ENCODE results near the gene TUBA4A.

TUBA4A gene

DNA sequence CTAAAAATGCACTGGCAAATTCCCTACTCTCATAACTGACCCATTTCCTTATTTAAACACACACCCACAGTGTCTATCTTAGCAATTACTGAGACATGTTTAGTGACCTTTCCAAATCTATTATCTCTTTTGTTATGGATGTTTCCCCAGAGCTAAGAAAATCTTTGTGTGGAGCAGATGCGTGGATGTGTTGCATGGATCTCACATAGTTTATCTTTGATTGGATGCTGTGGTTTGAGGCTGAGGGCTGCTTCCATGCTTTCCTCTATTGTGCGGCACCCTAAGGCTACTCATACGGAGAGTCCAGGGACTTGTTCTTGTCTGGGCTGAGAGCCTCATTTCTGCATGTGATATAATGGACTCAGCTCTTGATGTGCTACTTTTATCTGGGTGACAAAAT is 19.4 kb downstream of the TUBA4A start:
- DNase-seq (ENCODE audit: low read depth in 2 of 2) = no peak

DNA sequence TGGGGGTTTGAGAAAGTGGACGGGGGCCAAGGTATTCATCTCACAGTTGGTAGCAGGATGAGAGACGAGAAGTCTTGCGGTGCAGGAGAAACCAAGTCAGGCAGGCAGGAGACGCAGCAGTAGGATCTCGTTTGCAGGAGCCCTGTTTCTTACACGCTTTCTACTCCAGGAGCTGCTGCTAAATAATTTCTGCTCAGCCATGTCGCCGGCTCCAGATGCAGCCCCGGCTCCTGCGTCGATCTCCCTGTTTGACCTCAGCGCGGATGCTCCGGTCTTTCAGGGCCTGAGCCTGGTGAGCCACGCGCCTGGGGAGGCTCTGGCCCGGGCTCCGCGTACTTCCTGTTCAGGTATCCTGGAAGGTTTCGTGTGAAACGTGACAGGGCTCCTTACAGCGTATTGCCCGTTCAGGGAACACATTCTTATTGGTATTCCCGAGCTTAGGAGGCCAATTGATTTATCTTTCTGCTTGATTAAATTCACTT is 23.6 kb downstream of the TUBA4A start:
- no peak for DNase-seq (ENCODE audit: low read depth in 2 of 2)

DNA sequence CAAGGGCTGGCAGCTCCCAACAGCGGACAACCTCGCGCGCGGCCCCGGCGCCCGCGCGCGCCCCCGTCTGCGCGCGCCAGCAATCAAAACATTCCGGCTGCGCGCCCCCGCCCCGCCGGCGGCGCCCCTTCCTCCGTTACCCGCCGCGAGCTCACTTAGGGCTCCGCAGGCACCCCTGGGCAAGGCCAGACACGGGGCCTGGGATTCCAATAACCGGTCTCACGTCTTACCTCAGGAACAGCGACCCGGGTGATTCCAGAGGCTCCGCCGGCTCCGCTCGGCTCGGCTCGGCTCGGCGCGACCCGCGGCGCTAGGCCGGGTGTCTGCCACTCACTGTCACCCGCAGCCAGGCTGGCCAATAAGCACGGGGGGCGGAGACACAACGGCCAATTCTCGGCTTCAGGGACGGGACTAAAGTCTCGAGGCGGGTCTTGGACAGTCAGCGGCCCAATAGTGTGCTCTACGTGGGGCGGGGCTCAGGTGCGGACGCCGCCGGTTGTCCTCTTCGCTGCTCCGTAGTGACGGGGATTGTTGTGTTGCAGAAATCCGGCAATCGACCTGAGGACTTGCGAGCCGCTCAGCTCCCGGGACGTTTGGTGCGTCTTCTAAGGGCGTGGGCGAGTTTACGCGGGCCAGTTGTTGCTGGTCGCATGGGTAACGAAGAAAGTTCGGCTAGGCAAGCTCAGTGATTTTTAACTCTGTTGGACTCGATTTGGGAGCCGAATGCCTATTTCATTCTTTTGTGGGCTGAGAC is 24.2 kb downstream of the TUBA4A start, which contains the start of the genes ANKZF1 and ATG9A:
ANKZF1 (plus strand) TSS at position 502 of the 754 bp plus-strand sequence. CDS start 452 bp downstream, outside the sequence.
ATG9A (minus strand) TSS at position 332 of the 754 bp plus-strand sequence. CDS start 1,612 bp downstream, outside the sequence.
- peak; percentile 96 to 97 for DNase-seq (ENCODE audit: low read depth in 2 of 2)

DNA sequence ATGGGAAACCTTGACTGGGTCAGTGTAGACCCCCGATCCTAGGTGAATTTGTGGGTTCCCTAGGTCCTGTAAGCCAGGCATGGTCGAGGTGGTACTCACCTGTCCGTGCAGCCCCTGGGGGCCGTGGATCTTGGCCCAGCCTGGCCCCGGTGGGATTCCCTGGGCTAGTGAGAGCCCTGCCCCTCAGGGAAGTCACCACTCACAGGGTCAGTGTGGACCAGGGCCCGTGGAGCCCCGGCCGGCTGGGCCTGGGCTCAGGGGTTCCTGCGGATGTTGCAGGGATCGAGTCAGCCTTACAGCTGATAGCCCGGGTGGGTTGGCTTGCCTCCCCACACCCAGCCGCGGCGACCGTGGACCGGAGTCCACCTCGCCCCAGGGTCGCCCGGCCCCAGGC is 24.8 kb downstream of the TUBA4A start:
- no peak for DNase-seq (ENCODE audit: low read depth in 2 of 2)

DNA sequence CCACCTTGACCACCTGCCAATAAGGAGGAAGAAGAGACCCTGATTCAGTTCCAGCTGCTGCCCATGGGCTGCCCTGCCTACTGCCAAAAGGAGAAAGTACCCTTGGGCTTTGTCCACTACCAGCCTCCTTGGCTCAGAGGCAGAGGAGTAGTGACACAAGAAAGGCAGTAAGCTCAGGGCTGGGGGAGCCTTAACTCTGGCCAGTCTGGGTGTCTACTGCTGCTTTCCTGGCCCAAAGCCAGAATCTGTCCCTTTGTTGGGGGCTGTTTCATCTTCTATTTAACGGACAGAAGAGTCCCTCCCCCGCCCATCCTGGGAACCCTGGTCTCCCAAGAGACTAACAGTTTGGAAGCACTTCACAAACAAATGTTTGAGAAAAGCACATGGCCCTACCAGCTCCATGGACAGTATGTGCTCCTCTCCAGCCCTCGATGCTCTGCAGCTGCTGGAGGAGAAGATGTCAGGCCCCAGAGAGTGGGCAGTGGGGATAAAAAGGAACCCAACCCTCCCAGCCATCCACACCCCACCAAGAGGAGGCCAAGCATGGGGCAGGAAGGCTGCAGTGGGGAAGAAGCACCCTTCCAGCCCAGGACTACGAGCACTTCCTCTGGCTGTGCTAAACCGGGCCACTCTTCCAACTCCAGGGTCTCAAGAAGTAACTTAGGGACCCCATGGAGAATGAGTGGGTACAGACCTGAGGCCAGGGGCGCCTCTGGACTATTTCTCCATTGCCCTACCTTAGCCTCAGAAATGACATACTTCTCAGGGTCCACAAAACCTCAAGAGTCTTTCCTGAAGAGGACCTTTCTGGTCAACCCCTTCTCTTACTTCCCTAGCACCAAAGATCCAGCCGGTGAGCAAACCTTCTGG is 25.4 kb downstream of the TUBA4A start:
- DNase-seq (ENCODE audit: low read depth in 2 of 2) = no peak

DNA sequence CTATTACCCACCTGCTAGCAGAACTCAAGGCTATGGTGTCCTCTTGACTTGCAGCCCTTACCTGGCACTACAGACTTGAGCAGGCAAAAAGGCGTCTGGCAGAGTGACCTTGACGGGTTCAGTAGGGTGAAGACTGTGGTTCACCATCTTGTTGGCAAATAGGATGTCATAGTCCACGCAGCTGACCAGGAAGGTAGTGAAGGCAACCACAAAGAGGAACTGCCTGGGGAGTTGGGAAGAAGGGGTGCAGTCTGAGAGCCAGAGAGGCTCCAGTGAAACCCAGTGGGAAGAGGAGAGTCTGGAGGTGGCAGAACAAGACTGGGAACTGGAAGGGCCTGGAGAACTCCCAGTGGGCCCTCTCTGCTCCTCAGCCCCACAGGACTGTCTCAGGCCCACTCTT is 28.4 kb downstream of the TUBA4A start:
- no peak for DNase-seq (ENCODE audit: low read depth in 2 of 2)

DNA sequence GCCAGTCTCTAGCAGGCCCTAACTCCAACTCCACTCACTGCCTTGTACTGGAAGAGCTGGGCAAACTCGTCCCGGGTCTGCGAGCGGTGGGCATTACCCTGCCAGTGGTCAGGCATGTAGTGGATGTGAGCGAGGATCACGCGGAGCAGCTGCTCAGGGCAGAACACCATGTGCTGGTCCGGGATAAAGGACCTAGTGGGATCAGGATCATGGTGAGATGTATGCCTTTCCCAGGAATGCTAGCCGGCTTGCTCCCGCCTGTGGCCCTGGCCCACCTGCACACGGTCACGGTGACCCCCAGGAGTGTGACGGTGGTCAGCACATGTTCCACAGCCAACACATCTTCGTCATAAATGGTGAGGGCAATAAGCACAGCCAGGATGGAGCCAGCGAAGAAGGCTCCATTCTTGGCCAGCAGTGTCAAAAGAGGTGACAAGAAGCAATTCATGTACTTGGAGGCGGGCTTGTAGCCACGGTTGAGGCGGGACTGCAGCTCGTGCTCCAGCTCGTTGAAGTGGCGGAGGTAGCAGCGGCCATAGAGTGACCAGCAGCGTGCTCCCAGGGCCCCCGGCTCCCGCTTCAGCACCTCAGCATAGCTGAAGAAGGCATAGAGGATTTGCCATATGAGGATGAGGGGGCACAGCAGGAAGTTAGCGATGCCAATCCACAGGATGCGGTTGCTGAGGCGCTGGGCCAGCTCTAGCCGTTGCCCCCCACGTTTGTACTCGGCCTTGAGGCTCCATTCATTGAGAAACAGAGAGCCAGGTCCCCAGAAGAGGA is 29.7 kb downstream of the TUBA4A start:
- DNase-seq (ENCODE audit: low read depth in 2 of 2) = no peak

DNA sequence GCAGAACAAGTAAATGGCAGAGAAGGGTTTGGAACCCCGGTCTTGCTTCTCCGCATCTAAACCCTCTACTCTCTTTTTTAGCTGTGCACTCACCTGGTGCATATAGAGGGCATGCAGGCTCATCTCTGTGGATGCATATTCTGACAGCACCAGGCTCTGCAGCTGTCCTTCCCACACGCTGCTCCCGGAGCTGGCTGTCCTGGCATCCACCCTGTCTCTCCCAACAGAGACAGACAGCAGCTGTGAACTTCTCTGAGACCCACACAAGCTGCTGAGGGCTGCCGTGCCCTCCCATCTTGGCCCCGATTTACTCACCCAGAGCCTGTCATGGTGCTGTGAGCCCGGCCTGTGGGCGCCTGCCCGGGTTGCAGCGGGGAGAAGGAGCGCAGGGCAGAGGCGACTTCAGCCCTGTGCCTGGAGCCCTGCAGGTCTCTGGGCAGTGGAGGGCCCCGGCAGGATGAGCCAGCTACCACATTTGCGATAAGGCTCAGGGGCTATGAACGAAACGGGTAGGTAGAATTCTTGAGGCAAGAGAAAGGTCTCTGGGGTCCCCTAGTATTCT is 31.7 kb downstream of the TUBA4A start:
- DNase-seq (ENCODE audit: low read depth in 2 of 2) = no peak

DNA sequence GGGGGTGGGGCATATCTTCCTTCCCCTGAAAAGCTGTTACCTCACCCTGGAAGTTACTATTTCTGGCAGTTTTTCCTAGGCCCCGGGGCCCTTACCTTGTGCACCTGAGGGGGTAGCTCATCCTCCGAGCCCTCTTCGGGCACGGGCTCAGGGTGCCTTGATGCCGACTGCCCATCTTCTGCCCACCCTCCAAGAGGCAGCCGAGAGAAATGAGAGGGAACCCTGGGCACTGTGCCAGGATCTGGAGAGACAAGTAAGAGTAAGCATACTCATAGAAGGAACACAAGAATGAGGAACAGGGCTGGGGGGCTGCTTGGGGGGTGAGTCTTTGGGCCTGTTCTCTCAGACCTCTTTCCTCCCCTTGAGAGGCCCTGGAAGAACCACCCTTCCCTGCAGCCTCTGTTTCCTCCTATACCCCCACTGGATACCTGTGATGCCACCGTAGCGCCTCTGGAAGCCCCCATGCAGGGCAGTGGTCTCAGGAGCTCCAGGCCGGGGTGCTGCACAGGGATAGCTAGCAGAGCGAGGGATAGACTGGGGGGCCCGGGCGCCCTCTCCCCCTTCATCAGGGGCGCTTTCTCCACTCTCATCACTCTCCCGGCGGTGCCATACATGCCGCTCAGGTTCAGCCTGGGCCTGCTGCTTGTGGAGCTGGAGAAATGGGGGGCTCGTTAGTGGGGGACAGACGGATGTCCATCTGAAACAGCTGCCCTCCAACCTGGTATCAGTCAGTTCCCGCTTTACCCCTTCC is 32.9 kb downstream of the TUBA4A start:
- no peak for DNase-seq (ENCODE audit: low read depth in 2 of 2)

DNA sequence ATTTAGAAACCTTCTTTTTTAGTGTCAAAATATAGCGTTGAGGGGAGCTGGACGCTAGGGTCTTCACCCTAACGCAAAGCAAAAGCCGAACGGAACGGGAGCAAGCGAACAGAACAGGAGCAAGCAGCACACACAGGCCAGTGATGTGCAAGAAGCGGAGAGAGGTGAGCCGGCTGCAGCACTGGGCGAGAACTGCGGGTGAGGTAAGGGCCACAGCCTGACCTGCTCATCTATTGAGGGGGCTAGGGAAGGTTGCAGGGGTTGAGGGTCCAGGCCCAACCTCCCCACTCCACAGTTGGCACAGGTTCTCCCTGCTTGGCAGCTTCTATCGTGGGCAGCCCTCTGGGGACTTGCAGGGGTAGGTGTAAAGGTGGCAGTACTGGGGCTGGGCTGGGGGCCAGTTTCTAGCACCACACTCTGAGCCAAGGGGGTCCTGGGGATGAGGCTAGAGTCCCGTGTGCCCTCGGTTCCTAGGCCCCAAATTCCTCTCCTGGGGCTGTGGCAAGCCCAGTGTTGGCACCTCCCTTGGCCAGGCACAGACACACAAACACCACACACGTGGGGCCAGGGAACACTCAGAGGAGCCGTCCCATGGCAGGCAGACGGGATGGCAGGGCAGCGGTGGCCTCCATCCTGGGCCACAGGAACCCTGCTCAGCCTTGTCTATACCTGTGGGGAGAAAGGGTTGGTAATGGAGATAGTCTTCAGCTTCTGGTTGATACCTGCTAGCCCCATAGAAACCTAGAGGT is 33.8 kb downstream of the TUBA4A start:
- DNase-seq (ENCODE audit: low read depth in 2 of 2) = no peak

DNA sequence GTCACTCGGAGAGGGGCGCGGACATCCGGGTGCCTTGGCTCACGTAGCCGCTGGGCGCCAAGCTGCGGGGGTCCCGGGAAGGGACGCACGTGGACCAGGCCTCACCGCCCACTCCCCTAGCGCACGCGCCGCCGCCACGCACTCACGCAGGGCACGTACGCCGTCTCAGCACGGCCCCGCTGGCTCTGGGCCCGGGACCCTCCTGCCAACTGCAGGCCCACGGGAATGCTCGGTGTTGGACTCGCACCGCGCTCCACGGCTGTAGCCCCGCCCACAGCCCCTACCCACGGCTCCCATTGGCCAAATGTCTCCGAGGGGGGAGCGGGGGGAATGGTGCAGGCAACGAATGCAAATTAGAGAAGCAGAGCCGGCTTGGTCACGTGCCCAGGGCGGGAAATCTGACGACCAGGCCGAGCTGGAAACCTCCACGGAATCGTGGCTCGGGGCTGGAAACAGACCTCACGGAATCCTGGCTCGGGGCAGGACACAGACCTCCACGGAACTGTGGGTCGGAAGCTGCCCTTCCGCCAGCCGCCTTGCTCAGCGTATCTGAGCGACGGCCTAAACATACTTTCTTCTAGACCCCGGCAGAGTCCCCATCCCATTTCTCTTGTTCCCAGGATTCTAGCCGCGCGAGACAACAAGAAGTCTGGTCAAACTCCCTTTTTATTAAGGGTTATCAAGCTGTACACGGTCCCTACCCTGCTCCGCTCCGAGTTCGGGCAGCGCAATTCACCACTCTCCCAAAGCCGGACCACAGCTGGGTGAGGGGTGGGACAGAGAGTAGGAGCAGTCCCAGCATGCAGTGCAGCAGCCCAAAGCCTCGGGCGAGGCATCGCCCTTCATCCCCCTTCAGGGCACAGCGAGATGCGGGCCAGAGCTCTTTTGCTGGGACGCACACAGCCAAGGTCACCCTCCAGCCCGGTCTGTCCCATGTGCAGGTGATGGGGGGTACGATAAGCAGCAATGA is 34.7 kb downstream of the TUBA4A start, which contains the start of gene ABCB6:
ABCB6 (minus strand) TSS at position 227 of the 970 bp plus-strand sequence. CDS start 285 bp downstream, outside the sequence.
- DNase-seq (ENCODE audit: low read depth in 2 of 2) = peak; percentile 91 to 92

DNA sequence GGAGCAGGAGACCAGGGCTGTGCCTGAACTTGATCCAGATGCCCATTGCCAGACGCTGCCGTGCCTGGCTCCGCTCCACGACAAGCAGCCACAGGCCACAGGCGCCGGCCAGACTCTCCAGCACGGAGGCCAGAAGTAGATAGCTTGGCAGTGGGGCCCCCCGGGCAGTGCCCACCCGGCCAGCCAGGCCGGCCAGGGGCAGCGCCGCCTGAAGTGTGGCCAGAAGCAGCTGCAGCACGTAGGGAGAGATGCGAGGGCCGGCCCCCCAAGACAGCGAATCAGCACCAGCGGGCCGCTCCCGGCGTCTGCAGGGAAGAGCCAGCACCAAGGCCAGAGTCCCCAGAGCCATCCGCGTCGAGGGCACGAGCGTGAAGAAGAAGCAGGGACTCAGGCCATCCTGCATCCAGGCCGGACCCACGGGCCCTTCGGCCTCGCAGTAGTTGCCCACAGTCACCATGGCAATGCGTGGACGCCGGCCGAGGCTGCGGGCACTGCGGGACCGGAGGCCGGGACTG is 35.4 kb downstream of the TUBA4A start:
- peak; percentile 24 to 29 for DNase-seq (ENCODE audit: low read depth in 2 of 2)

DNA sequence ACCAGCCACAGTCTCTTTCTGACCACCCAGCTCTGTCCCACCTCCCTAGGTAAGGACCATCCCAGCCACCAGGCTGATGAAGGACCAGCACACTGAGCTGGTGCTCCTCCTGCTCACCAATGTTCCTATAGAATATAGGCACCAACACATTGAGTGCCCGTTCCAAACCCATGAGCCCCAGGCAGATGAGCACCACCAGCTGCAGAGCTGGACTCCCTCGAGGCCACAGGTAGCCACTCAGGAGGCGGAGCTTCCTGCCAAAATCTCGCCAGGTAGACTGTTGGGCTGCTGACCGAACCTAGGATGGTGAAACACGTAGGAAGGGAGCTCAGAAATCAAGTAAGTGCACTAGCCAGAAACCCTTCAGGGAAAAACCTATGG is 37.2 kb downstream of the TUBA4A start:
- no peak for DNase-seq (ENCODE audit: low read depth in 2 of 2)

DNA sequence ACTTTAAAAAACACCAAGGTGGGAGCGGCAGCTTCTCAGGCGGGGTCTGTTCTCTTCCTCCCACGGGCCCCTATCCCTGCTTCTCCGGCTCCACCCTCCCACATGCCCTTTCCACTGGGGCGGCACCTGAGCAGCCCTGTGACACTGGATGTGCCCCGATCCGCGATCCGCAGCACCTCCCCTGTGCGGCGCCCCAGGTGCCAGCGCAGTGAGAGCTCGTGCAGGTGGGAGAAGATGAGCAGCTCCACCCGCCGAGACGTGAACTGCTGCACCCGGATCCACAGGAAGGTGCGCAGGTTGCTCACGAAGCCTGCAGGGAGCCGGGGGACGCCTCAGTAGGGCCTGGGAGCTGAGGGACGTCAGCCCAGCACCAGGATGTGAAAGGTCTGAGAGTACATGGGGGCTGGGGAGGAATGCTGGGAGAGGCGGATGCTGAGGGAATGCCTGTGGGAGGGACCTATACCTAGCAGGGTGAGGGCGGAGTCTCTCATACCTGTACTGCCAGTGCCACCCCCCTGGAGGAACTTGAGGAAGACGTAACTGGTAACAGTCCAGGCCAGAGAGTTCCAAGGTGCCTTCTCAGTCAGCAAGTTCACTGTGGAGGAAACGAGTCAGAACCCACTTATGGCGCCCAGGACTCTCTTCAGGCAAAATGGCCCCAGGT is 37.7 kb downstream of the TUBA4A start:
- no peak for DNase-seq (ENCODE audit: low read depth in 2 of 2)

DNA sequence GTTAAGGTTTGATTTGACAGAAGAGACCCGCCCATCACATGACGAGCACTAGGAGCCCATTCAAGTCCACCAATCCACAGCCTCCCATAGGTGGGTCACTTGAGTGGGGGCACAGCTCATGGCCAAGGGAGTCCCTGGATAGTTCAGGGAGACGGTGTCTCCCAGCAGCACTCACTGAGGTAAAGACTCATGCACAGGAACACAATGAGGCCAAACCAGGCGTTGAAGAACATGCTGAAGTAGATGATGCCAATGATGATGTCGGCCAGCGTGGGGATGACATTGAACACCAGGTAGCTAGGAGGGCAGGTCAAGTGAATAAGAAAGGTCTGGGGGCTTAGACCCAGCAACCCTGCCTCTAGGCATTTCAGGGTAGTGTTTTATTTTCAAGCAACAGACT is 38.9 kb downstream of the TUBA4A start:
- DNase-seq (ENCODE audit: low read depth in 2 of 2) = no peak

DNA sequence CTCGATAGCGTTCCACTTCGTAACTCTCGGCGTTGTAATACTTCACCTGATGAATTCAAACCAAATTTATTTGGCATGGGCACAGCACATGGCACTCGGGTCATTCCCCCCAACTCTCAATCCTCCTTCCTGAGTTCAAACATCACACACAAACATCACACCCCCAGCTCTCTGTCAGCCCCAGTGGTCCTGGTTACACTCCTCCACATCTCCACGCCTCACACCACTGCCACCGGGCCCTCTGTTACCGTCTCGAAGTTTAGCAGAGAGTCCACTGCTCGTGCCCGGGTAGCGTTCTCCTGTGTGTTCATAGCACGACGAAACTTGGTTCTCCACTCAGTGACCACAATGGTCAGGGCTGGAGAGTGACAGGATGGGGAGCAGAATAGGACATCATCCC is 39.6 kb downstream of the TUBA4A start:
- no peak for DNase-seq (ENCODE audit: low read depth in 2 of 2)

DNA sequence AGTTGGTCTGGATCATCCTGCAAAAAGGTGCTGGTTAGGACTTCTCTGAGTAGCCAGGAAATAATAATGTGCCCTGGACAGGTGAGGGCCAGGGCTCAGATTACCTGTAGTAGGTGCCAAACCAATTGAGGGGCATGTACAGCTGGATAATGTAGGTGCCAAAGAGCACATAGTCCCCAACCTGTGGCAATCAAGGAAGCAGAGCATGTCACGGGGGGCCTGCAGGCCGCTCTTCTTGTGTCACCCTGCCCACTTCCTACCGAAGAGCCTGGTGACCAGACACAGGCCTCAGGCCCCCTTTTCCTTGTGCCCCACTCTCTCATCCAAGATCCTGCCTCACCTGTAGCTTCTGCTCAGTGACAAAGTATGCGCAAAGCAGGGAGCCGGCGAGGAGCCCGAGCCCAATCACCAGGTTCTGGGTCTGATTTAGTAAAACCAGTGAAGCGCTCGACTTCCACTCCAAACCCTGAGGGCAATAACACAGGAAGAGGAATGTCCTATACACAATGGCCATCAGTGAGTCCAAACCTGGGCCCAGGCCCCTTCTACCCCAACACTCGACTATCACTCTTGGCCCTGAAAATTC is 40.1 kb downstream of the TUBA4A start:
- DNase-seq (ENCODE audit: low read depth in 2 of 2) = no peak

DNA sequence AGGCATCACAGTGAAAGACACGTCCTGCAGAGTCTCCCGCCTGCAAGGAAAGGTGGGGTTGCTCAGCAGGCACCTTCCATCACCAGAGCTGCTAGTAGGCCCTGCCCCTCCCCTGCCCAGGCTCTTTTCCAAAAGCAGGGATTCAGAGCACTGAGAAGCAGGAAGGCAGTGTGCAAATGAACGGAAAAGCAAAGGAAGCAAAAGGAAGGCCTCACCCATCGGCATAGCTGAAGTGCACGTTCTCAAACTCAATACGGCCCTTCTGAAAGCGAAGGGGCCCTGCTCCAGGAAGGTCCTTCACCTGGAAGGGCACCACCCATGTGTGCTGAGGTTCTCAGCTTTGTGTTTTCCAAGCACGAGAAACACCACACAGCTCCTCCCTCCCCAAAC is 40.7 kb downstream of the TUBA4A start:
- DNase-seq (ENCODE audit: low read depth in 2 of 2) = no peak

All from fibroblast of skin of left quadriceps (primary cell).